Measurements from ENCODE around the gene TXNDC2. TPM values are rescaled to one million over a fixed set of nuclear protein-coding genes. Genes with fewer than 3 reads are reported as not detected.

The TXNDC2 gene
- total RNA-seq, 1 donor from 2014 or later = 0.22 TPM

DNA sequence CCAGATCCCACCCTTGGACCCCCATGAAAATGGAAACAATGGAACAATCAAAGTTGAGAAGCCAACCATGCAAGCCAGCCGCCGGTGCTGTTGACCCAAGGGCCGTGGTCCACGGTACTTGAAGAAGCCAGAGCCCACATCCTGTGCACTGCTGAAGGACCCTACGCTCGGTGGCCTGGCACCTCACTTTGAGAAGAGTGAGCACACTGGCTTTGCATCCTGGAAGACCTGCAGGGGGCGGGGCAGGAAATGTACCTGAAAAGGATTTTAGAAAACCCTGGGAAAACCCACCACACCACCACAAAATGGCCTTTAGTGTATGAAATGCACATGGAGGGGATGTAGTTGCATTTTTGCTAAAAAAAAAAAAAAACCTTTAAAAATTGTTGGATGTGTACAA is 26.5 kb upstream of the TXNDC2 start:
- DNase-seq (ENCODE audit: low spot score) = no peak

DNA sequence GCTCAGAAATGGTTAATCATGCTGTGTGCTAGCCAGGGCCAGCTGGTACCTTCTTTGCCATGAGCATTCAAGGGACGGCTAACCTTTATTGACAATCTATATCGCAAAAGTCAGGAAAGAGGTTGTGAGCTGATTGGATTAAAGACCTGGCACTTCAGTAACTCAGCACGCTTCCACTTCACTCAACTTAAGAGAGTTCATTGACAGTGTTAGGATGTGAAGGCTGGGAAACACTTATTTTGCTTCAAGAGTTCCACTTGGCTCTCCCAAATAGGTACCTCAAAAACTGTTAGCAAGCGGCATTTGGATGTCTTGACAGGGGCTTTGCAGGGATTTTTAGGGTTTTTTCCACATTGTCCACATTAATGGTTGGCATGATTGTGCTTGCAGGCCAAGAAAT is 25.1 kb upstream of the TXNDC2 start:
- no peak for DNase-seq (ENCODE audit: low spot score)

DNA sequence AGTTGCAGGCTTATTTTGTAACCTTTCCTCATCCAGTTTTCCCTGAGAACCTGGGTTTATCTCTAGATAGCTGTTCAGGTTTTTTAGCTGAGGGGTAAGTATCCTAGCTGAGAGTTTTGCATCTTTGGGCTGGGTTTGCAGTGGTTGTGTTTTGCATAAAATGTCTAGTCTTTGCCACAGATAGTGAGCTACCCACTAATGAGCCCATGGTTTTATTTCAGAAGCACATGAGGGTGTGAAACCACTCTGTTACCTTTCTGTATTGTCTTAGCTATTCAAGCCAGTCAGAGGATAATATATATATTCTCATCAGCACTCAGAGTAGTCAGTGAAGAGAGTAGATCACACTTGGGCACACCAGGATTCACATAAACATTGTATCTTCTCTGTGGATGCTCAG is 24.6 kb upstream of the TXNDC2 start:
- DNase-seq (ENCODE audit: low spot score) = no peak

DNA sequence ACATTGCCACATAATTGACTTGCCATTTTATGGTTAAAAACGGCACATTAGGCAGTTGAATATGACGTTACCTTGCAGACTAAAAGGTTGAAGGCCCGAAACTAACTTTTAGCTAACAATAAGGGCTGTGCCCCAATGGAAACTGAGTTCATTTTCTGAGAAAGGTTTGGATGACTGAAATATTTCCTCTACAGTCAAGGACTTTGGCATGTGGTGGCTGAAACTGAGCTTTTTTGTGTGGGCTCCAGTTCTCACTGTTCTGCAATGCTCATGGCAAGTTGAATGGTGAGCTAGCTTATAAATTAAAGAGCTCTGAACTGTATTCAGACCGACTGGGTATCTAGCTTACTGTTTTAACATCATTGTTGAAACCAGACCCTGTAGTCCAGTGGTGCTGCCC is 23.8 kb upstream of the TXNDC2 start:
- DNase-seq (ENCODE audit: low spot score) = no peak

DNA sequence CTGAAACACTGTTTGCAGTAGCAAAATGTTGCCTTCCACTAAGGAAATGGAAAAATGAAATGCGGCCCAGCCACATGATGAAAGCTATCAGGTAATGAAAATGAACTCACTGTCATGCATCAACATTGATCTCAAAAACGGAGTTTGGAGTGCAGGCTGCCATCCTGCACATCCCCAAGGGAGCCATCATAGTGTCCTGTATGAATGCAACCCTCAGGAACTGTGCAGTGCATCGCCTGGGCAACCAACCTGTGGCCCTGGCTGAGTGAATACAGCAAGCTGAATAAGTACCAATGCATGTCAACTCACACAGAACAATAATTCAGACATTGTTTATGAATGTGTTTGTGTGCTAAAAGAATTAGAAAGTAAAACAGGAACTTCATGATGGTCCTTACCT is 23.1 kb upstream of the TXNDC2 start:
- DNase-seq (ENCODE audit: low spot score) = no peak

DNA sequence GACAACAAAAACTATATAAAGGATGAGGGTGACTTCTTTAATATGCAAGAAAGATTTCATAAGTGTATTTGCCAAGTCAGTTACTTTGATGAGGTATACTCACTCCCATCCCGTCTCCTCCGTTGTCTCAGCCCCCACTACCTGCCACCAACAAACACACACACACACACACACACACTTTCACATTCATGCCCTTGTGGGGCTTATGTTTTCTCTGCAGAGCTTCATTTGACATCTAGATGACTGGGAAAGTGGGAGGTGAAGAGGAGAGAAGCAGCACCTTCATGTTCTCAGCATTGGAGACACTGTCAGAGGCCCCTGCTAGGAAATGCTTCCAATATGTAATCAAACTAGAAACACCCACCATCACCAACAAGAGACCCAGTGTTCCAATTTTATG is 22.5 kb upstream of the TXNDC2 start:
- no peak for DNase-seq (ENCODE audit: low spot score)

DNA sequence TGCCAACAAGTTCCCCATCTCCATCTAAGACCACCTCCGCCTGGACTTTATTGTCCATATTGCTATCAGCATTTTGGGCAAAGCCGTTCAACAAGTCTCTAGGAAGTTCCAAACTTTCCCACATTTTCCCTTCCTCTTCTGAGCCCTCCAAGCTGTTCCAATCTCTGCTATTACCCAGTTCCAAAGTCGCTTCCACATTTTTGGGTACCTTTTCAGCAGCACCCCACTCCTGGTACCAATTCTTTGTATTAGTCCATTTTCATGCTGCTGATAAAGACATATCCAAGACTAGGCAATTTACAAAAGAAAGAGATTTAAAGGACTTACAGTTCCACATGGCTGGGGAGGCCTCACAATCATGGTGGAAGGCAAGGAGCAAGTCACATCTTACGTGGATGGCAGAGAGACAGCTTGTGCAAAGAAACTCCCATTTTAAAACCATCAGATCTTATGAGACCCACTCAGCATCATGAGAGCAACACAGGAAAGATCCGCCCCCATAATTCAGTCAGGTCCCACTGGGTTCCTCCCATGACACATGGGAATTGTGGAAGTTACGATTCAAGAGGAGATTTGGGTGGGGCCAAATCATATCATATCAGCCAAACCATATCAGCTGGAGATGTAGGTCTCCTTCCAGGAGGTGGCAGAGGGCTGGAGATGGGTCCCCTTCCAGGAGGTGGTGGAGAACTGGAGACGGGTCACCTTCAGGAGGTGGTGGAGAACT is 19.8 kb upstream of the TXNDC2 start:
- no peak for DNase-seq (ENCODE audit: low spot score)

DNA sequence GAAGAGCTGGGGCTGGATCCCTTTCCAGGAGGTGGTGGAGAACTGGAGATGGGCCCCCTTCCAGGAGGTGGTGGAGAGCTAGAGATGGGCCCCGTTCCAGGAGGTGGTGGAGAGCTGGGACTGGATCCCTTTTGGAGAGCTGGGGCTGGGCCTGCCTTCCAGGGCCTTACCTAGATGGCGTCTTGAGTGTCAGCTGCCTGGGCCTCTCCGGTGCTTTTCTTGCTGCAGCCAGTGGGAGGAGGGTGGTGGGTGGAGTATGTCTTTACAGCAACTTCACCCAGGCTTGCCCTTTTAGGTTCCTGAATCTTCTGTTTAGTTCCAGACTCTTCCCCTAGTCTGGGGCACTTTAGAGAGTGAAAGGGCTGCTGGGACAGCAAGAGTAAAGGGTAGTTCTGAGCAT is 19.1 kb upstream of the TXNDC2 start:
- no peak for DNase-seq (ENCODE audit: low spot score)

DNA sequence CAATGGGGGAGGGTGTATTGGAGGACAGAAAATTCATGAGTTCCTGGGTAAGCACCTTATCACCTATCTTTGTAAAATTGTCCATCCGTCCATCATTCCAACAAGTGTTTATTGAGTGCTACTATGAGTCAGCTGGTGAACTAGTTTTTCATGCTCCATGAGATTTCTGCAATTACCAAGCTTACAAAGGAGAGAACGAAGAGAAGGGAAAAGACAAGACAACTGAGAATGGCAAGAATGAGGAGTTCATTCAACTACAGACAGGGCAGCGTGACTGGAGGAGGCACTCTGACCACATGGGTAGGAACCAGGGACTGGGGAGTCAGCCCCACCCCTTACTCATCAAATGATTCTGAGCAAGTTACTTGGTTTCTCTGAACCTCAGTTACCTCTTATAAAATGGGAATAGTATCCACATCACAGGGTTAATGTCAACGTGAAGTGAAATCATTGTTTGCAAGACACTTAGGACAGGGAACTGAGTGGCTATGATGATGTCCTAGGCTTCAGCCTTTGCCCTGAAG is 18.6 kb upstream of the TXNDC2 start:
- DNase-seq (ENCODE audit: low spot score) = no peak

DNA sequence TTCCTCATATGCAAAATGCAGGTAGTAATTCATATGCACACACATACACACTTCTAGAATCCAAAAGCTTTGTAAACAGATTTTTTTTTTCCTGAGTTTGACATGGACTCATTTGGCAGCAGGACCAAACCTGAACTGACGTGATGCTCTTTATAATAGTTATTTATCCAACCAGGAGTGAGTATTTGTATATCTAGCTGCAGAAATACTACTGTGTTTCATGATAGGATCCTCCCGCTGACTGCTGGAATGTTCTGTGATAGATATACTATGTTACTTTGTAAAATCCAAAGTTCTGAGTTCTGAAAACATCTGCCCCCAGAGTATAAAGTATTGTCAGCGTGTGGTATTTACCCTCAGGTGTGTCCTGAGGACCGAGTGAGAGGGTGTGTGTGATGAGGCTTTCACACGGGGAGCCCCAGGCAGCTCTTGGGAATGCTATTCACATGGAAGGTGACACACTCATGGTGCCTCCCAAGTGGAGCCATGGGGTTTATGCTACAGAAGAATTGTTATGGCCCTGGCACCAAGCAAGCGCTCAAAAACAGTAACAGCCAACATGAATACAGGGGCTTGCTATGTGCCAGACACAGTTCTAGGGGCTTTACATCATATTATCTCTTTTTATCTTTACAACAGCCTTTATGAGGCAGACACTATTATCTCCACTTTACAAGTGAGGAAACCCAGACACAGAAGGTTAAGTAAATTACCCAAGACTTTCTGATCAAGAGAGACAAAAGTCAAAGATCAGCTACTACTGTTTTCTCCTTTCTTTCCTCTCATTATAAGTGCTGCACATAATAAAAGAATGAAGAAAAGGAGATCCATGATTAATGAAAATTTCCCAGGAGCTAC is 16.7 kb upstream of the TXNDC2 start:
- no peak for DNase-seq (ENCODE audit: low spot score)

DNA sequence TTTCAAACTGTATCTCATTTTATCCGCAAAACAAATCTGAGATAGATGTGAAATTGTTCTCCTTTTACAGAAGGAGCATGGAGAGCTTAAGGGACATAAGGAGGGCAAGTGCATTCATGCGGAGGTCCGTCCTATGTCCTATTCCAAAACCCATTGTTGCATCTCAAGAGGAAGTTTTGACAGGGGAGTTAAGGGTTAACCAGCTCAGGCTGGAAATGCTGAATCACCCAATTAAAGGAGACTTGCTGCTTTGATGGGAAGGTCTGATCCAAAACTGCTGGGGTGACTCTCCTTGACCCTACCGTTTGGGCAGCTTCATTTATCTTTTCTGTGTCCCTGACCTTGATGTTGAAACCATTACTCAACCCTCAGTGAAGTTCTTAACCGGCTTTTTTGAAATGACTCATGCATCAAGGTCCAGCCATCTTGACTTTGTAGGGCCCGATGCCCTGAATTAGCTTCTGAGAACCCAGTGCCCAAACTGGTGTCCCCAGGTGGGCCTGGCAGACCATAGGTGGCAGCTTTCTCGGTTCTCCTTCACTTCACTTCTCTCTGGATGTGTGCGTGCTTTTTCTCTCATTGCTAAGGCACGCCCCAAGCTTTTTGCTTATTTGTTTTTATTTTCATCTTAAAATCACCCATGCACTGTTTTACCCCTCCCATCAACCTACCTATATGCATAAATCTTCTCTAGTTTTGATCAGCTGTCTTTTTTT is 15.9 kb upstream of the TXNDC2 start:
- DNase-seq (ENCODE audit: low spot score) = no peak

DNA sequence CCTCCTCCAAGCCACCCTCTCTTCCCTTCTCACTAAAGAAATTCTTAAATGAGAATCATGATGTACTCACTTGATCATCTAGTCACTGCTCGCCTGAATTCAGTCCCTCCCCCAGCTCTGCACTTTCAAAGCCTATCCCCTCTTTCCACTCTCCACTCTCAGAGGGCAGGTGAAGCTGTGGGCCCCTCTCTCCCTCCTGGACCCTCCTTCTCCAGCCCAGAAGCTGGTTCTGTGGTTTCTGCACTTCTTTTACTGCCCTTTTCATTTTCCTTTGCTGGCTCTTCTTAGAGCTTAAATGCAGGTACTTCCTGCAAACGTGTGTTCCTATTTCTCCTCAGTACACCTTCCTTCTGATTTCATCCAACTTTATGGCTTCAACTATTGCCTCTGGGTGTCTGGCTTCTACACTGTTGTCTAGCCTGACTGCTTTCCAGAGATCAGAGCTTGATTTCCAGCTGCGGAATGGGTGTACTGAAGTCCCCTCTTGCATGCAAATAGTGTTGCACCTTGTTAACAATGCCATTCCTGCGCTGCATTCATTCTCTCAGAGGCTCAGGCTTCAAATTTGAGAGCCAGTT is 15.3 kb upstream of the TXNDC2 start:
- no peak for DNase-seq (ENCODE audit: low spot score)

DNA sequence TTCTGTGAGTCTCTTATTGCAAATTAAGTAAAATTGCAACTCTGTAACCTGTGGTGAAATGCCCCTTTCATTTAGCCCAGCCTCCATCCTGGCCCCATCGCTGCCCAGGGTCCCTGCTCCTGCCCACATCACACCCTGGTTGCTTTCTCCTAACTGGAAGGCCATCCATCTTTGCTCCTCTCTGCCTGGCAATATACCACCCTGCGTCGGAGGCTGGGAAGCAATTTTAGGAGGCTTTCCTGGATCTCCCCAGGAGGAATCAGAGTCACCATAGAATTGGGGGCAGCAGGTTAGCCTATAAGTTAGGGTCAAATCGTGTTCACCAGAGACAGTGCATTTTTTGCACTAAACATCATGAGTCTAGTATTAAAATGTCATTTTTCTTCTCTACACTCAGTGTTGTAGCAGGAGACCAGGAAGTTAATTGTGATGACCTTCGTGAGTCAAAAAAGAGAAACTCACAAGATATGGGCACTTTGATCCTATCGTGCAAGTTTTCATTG is 14.5 kb upstream of the TXNDC2 start:
- no peak for DNase-seq (ENCODE audit: low spot score)

DNA sequence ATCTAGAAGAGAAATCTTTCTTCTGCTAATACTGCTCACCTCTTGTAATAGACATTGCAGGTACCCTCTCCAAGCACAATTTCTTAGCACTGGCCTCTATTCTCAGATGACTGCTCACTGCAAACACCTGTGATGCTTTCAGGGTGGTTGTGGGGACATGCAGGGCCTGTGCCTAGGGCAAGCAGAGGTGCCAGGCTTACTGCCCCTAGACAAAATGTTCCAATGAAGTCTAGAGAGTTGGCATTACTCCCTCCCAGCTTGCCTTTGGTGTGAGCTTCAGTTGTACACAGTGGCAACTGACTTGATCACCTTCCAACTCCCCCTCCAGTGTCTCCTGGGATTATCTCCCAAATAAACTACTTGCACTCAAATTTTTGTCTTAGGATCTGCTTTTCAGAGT is 12.9 kb upstream of the TXNDC2 start:
- DNase-seq (ENCODE audit: low spot score) = no peak

DNA sequence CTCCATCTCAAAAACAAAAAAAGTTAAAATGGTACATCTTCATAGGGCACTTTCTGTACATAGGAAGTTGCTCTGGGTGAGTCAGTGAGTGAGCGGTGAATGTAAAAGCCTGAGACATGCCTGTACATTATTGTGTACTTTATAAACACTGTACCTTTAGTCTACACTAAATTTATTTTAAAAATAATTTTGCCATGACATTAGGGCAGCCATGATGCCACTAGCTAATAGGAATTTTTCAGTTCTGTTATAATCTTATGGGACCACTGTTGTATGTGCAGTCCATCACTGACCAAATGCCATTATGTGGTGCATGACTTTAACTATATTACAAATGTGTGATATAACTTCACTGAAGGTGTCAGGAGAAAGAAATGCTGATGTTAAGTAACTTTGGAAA is 11.0 kb upstream of the TXNDC2 start:
- DNase-seq (ENCODE audit: low spot score) = no peak

DNA sequence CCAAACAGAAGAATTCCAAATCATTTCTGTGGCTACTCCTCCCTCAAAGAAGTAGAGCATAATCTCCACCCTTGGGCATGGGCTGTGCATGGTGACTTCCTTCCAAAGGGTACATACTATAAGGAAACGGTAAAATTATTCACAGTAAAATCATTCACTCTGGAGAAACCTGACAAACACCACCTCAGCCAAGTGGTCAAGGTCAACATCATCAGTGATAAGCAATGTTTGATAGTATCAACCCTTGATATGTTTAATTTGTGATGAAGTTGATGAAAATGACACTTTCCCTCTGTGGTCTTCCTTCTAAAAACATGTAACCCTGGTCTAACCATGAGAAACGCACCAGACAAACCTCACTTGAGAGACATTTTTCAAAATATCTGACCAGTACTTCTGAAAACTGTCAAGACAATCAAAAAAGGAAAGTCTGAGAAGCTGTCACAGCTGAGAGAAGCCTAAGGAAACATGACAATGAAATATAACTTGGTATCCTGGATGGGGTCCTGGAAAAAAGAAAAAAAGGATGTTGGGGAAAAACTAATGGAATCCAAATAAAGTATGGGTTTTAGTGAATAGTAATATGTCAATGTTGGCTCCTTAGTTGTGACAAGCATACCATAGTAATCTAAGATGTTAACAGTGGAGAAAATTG is 9.4 kb upstream of the TXNDC2 start:
- no peak for DNase-seq (ENCODE audit: low spot score)

DNA sequence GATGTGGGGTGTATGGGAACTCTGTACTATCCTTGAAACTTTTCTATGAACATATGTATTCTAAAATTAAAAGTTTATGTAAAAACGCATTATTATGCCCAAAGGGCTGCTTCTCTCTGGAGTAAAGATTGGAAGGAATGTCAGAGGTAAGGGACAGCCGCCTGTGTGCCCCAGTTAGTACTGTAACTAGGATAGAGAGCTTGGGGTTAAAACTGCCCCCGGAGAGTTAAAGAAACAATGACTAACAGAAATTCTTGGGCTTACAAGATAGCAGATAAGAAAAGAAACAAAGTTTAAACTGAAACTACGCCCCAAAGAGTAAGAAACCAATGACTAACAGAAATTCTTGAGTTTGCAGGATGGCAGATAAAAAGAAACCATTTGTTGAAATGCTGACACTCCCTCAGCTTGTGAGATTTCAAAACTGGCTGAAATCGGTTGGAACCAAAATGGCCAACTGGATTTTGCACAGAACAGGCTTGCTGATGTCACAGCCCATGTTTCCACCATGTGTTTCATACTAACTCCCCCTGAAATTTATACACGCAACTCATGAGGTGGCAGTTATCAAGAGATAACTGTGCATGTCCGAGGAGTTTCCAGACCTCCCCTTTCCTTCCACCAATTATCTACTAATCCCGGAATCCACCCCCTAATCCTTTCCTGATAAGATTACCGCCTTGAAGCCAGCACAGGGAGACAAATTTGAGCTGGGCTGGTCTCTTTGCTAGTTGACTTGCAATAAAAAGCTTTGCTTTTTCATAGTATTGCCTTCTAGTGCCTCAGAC is 8.7 kb upstream of the TXNDC2 start:
- no peak for DNase-seq (ENCODE audit: low spot score)

DNA sequence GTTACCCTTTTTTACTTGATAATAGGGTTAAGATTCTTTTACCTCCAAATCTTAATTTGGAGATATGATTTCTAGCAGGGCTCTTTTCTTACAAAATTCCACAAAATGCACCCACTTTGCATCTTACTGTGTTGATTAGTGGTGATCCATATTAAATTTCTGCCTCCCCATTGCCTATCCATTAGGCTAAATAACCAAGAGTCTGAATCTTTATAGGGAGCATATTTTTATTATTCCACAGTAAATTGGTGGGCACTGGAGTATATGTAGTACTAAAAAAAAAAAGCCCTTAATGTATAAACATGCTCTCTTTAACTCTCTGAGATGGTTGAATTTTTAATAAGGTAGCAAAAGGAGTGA is 8.1 kb upstream of the TXNDC2 start:
- DNase-seq (ENCODE audit: low spot score) = no peak

DNA sequence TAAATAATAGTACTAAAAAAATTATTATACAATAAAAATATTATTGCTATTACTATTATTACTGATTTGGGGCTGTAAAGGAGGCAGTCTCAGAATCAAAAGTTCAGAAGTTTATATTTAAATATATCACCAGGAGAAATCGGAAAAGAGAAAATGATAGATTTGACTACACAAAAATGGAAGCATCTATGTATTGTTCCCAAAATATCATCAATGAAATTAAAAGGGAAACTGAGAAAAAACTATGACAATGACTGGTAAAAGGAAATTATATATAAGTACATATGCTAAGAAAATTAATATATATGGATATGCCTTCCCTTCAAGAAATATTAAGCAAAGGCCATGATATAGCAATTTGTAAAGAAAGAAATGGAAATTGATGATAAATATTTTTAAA is 7.7 kb upstream of the TXNDC2 start:
- no peak for DNase-seq (ENCODE audit: low spot score)

DNA sequence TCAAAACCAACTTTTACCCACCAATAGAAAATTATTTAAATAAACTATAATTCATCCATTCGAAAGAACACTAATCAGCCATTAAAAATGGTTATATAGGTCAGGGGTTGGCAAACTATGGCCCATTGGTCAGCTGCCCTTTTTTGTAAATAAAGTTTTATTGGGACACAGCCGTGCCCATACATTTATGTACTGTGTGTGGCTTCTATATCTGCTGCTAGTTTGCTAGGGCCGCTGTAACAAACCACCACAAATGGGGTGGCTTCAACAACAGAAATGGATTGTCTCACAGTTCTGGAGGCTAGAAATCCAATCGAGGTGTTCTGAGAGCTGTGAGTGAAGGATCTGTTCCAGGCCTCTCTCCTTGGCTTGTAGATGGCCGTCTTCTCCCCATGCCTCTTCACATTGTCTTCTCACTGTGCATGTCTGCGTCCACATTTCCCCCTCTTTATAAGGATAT is 7.0 kb upstream of the TXNDC2 start:
- no peak for DNase-seq (ENCODE audit: low spot score)
